HEK293 (cell line): ENCODE measurements around the gene PRKG1.

Experiments used
- EGR2 ChIP-seq: fragments of 450-650 bp; formaldehyde crosslinking; IDR thresholded peaks from 2 replicates; pipeline ENCODE4 v1.5.1; 2016; ENCODE audit warnings: low read depth, missing biosample characterization, missing genetic modification characterization
- GFI1B ChIP-seq: fragments of 450-650 bp; formaldehyde crosslinking; IDR thresholded peaks from 2 replicates; pipeline ENCODE4 v1.5.1; 2016; ENCODE audit warnings: missing biosample characterization, missing genetic modification characterization
- ZNF112 ChIP-seq: fragments of 450-650 bp; formaldehyde crosslinking; IDR thresholded peaks from 2 replicates; pipeline ENCODE4 v1.5.0; 2017; ENCODE audit warnings: missing biosample characterization, missing genetic modification characterization
- ZNF140 ChIP-seq: fragments of 450-650 bp; formaldehyde crosslinking; IDR thresholded peaks from 2 replicates; pipeline ENCODE4 v1.5.1; 2016; ENCODE audit warnings: missing biosample characterization, missing genetic modification characterization
- ZNF561 ChIP-seq: fragments of 450-650 bp; IDR thresholded peaks from 2 replicates; pipeline ENCODE4 v1.5.1; 2018; ENCODE audit warnings: missing biosample characterization, missing genetic modification characterization, borderline replicate concordance
- TF ChIP-seq, protein P1 (sequence below): IDR thresholded peaks from 2 replicates; pipeline ENCODE4 v1.6.1; 2011; ENCODE audit warnings: mild to moderate bottlenecking, low read depth, low read length, borderline replicate concordance
- TF ChIP-seq, protein P2 (sequence below): fragments of 450-650 bp; formaldehyde crosslinking; IDR thresholded peaks from 2 replicates; pipeline ENCODE4 v1.5.1; 2016; ENCODE audit warnings: missing biosample characterization, missing genetic modification characterization
- TF ChIP-seq, protein P3 (sequence below): fragments of 450-650 bp; formaldehyde crosslinking; IDR thresholded peaks from 2 replicates; pipeline ENCODE4 v1.5.1; 2016; ENCODE audit warnings: missing biosample characterization, missing genetic modification characterization, borderline replicate concordance
- TF ChIP-seq, protein P4 (sequence below): fragments of 450-650 bp; formaldehyde crosslinking; IDR thresholded peaks from 2 replicates; pipeline ENCODE4 v1.5.1; 2016; ENCODE audit warnings: missing biosample characterization, missing genetic modification characterization

DNA sequence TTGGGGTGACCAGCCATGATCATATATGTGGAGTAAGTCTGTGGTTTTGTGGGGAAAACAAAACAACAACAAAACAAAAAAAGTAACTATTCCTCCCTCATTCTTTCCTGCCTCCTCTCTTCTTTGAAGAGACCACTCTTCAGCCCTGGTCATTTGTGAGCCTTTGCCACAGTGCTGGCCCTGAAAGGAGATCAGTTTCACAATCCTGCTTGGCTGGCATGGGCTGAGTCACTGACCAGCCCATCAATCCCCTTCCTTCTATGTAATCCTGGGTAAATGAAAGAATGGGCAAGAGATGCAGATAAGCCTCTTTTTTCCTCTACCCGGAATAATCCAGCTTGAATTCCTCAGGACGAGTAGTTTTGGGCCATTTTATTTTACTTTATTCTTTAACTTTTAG is 611.5 kb downstream of the PRKG1 start:
- TF ChIP-seq, protein P1, sequence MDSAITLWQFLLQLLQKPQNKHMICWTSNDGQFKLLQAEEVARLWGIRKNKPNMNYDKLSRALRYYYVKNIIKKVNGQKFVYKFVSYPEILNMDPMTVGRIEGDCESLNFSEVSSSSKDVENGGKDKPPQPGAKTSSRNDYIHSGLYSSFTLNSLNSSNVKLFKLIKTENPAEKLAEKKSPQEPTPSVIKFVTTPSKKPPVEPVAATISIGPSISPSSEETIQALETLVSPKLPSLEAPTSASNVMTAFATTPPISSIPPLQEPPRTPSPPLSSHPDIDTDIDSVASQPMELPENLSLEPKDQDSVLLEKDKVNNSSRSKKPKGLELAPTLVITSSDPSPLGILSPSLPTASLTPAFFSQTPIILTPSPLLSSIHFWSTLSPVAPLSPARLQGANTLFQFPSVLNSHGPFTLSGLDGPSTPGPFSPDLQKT = no peak
- TF ChIP-seq EGR2 (tag by site-specific recombination) = no peak
- TF ChIP-seq, protein P2, sequence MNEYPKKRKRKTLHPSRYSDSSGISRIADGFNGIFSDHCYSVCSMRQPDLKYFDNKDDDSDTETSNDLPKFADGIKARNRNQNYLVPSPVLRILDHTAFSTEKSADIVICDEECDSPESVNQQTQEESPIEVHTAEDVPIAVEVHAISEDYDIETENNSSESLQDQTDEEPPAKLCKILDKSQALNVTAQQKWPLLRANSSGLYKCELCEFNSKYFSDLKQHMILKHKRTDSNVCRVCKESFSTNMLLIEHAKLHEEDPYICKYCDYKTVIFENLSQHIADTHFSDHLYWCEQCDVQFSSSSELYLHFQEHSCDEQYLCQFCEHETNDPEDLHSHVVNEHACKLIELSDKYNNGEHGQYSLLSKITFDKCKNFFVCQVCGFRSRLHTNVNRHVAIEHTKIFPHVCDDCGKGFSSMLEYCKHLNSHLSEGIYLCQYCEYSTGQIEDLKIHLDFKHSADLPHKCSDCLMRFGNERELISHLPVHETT (tag by site-specific recombination) = no peak
- TF ChIP-seq, protein P3, sequence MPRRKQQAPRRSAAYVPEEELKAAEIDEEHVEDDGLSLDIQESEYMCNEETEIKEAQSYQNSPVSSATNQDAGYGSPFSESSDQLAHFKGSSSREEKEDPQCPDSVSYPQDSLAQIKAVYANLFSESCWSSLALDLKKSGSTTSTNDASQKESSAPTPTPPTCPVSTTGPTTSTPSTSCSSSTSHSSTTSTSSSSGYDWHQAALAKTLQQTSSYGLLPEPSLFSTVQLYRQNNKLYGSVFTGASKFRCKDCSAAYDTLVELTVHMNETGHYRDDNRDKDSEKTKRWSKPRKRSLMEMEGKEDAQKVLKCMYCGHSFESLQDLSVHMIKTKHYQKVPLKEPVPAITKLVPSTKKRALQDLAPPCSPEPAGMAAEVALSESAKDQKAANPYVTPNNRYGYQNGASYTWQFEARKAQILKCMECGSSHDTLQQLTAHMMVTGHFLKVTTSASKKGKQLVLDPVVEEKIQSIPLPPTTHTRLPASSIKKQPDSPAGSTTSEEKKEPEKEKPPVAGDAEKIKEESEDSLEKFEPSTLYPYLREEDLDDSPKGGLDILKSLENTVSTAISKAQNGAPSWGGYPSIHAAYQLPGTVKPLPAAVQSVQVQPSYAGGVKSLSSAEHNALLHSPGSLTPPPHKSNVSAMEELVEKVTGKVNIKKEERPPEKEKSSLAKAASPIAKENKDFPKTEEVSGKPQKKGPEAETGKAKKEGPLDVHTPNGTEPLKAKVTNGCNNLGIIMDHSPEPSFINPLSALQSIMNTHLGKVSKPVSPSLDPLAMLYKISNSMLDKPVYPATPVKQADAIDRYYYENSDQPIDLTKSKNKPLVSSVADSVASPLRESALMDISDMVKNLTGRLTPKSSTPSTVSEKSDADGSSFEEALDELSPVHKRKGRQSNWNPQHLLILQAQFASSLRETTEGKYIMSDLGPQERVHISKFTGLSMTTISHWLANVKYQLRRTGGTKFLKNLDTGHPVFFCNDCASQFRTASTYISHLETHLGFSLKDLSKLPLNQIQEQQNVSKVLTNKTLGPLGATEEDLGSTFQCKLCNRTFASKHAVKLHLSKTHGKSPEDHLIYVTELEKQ = no peak
- TF ChIP-seq, protein P4, sequence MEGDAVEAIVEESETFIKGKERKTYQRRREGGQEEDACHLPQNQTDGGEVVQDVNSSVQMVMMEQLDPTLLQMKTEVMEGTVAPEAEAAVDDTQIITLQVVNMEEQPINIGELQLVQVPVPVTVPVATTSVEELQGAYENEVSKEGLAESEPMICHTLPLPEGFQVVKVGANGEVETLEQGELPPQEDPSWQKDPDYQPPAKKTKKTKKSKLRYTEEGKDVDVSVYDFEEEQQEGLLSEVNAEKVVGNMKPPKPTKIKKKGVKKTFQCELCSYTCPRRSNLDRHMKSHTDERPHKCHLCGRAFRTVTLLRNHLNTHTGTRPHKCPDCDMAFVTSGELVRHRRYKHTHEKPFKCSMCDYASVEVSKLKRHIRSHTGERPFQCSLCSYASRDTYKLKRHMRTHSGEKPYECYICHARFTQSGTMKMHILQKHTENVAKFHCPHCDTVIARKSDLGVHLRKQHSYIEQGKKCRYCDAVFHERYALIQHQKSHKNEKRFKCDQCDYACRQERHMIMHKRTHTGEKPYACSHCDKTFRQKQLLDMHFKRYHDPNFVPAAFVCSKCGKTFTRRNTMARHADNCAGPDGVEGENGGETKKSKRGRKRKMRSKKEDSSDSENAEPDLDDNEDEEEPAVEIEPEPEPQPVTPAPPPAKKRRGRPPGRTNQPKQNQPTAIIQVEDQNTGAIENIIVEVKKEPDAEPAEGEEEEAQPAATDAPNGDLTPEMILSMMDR (tag by site-specific recombination) = no peak
- TF ChIP-seq ZNF140 (tag by site-specific recombination) = no peak
- no peak for TF ChIP-seq ZNF112 (tag by site-specific recombination)
- no peak for TF ChIP-seq GFI1B
- no peak for TF ChIP-seq ZNF561 (tag by site-specific recombination)
